Stimulated activated naive CD4-positive, alpha-beta T cell (primary cell): ENCODE measurements around the gene CAMSAP2.

Source experiments
- DNase-seq, 6 experiments: peaks; one replicate each; lab custom pipeline; 2025; lab: John Stamatoyannopoulos, UW

The CAMSAP2 gene

GRCh38 chr1:200849430-200849829 is 110.7 kb downstream of the CAMSAP2 start:
- no peak for DNase-seq

DNA sequence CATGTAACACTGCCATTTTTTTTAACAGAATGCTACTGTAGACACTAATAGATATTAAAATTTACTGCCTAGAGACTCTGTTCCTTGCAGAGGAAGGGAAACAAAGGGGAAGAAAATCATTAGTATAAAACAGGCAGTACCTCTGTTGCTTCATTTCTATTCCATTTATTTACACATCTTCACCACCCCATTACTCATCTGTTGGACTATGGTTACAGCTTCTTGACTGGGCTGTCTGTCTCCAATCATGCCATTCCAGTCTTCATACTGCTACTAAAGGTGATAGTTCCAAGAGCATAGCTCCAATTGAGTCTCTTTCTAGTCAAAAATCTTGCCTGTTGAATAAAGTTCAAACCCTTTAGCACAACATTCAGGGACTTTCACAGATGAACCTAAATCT is 111.9 kb downstream of the CAMSAP2 start:
- no peak for DNase-seq

- no peak for DNase-seq
Measured at GRCh38 chr1:200856716-200857357, 118.1 kb downstream of the CAMSAP2 start.

- no peak for DNase-seq
Measured at GRCh38 chr1:200857804-200858203, 119.1 kb downstream of the CAMSAP2 start.

DNA sequence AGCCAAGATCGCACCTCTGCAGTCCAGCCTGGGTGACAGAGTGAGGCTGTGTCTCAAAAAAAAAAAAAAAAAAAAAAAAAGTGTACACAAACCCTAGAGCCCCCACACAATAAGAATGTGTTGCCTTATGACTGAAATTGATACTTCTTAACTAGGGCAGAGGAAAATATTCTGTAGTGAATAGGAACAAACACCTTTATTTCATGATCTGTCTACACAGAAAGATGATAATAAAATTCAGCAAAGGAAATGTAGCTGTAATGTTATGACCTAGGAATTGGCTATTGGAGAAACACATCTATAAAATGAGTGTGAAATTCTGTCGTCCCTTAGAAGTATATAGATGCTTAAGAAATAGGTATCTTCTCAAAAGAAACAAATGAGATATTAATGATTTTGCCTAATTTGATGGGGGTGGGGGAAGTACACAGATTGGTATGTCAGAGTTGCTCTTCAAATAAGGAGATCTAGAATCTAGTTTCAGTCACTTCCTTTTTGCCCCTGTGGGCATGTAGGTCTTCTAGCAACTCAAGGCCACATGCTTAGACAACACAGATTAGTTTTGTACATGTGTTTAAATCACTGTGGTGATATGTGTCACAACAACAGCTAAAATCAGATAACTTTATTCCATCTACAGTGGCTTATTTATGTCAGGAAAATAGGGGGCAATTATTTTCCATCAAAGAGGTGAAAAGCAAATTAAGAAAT is 123.4 kb downstream of the CAMSAP2 start:
- no peak for DNase-seq

DNA sequence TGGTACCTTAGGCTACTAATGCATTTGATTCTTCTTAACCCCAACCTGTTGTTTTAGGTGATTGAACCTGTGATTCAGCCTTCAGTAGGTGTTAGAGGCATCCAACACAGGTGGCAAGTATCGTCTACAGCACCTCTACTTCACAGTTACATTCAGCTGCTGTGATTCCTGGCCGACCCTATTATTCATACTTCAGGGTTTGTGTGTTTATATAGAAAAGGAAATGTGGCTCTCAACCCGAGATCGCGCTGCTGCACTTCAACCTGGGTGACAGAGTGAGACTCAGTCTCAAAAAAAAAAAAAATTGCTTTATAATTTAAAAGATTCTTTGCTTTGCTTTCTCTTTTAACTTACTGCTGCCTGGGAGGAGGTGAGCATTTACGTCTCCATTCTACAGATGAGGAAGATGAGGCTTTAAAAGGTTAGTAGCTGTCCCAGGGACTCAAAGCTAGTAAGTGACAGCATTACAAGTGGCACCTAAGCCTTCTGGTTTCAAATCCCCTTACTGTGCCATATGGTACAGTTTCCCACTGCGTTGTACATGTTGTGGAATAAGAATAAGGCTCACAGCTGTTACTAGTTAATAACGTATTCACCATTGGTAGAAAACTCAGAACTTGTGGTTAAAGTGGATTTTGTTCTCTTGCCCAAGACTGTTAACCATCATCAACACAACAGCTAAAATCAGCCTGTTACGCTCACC is 124.2 kb downstream of the CAMSAP2 start:
- no peak for DNase-seq

GRCh38 chr1:200866116-200866515 is 127.4 kb downstream of the CAMSAP2 start:
- DNase-seq = no peak

DNA sequence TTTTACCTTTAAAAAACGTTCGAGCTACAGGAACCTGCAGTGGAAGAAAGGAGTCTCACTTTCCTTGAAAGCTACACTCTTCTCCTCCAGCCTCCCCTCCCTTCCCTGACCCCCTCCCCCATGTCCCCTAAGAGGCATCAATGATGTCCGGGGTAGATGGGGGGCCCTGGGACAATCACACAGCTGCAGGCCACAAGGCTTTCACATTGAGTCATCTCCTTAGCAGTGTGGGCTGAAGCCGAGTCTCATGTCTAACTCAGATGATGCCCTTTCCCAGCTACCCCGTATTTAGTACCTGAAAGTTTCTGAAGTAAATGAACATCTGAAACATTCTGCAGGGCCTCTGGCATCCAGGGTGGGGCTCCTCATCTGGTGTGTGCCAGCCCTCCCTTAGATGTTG is 127.8 kb downstream of the CAMSAP2 start:
- no peak for DNase-seq

GRCh38 chr1:200867018-200867811 is 128.5 kb downstream of the CAMSAP2 start:
- no peak for DNase-seq

- DNase-seq = no peak
Measured at GRCh38 chr1:200869376-200869752, 130.7 kb downstream of the CAMSAP2 start.

DNA sequence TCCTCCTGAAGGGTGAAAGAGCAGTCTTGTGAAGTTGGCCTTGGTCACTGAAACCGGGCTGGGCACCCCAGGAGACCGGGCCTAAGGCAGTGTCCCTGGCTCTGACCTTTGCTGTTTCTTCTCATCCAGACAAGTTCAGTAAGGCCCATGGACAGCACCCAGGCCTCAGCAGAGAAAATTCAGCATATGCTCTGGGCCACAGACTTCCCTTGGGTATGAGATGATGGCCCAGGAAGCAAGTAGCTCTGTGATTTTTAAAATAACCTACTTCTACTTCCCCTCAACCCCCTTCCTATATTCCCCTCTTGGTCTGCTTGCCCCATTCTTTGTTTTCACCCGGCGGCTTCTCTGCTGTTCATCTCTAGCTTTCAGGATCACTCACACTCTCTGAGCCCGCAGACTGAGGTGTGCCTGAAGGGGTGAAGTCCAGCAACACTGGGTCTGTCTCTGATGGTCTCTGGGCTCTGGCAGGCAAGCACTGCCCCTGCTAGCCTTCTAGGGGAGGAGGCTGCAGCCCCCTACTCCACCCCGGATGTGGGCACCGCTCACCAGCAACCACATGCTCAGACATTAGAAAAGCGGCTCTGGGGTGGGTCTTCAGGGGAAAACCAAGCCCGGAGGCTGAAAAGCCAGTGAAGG is 131.2 kb downstream of the CAMSAP2 start:
- no peak for DNase-seq

- no peak for DNase-seq
Measured at GRCh38 chr1:200872446-200873115, 133.9 kb downstream of the CAMSAP2 start, which contains the start of gene GPR25. Gene GPR25, plus strand, starts transcription at chr1:200872981. Its CDS starts 57 bp downstream, at chr1:200873038.

GRCh38 chr1:200873116-200873670 is 134.5 kb downstream of the CAMSAP2 start:
- DNase-seq = no peak

- DNase-seq = peak in 1 of 6 experiments; percentile 12
Measured at GRCh38 chr1:200873671-200874397, 135.1 kb downstream of the CAMSAP2 start.

- DNase-seq = no peak
Measured at GRCh38 chr1:200874694-200875093, 136.0 kb downstream of the CAMSAP2 start.

DNA sequence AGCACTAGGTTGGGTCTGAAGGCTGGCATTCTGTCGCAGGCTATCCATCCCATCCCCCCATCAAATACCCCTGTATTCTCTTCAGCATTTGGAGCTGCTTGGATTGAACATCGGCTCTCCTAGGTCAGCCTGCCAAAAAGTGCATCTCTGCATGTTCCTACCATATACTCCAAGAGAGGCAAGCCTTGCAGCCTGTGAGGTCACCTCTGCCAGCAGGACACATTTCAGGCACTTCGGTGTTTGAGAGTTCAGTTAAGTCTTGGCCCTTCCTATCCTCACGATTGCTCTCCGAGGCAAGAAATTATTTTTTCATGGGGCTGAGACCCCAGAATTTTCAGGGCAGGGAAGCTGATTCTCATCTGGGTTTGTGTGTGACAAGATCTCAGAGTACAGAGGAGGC is 136.7 kb downstream of the CAMSAP2 start:
- DNase-seq = no peak

- DNase-seq = no peak
Measured at GRCh38 chr1:200877010-200877409, 138.3 kb downstream of the CAMSAP2 start.

GRCh38 chr1:200877839-200878551 is 139.3 kb downstream of the CAMSAP2 start:
- peak in 1 of 6 experiments; percentile 21 for DNase-seq

DNA sequence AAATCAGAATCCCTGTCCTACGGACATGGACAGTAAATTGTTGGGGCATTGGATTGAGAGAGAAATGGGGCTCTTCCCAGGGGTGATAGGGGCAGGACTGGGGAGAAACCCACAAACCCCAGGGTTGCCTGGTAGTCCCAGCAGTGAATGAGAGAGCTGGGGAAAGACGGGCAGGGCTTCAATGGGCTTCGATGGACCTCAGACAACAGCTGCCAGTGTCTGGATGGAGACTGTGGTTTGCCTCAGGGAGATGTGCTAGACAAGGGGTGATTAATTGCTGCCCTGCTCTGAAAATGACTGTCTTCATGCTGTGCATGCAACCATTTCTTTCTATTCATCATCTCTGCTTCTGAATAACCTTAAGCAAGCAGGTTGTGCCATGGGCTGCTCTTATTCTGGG is 141.5 kb downstream of the CAMSAP2 start:
- DNase-seq = no peak
